Islet of Langerhans (tissue), 1 donor: ENCODE measurements around the gene CARD6.
"Not testable (repeated sequence)": the region's sequence is repeated elsewhere in the genome, so short reads cannot be mapped to it uniquely, and the experiment has no call there.

Source experiments
- FAIRE-seq: peaks from one replicate; lab custom pipeline; 2011; peaks lifted over from hg19 to GRCh38; lab: Jason Lieb, UNC

Gene CARD6

DNA sequence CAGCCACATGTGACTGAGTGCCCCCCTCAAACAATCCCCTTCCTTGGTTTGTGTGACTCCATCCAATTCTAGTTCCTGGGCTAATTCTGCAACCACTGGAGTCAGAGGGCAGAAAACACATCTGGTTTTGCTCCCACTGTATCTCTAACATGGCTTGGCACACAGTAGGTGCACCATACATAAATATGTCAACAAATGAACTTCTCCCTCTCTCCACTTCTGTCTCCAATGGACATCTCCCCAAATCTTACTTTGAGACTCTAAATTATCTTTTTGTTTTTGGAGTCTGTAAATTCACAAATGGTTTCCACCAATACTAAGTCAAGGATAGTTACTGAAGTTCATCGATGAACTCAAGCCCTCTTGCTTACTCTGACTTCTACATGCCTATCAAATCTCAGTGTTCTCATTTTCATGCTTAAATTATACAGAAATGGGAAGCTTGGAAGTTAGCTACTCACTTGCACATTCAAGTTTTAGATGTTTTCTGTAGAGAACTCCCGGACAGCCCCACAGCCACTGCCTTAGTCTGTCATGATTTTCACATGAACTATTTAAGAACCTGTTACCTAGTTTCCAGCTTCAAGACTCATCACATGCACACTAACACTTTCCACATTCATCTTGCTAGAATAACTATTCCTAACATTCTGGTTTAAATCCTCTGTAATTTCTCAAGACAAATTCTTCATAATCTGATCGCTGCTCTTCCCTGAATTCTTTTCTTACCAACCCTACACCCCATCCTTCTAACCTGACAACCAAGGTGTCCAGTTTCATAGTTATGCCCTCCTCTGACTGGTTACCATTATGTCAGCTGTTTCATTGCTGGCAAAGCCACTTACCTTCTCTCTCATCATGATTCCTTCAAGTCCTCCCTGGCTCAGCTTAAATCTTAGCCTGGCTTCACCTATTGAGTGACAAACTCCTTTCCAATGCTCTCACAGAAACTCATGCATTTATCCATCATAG, 12.2 kb upstream of the CARD6 start:
- no peak for FAIRE-seq

DNA sequence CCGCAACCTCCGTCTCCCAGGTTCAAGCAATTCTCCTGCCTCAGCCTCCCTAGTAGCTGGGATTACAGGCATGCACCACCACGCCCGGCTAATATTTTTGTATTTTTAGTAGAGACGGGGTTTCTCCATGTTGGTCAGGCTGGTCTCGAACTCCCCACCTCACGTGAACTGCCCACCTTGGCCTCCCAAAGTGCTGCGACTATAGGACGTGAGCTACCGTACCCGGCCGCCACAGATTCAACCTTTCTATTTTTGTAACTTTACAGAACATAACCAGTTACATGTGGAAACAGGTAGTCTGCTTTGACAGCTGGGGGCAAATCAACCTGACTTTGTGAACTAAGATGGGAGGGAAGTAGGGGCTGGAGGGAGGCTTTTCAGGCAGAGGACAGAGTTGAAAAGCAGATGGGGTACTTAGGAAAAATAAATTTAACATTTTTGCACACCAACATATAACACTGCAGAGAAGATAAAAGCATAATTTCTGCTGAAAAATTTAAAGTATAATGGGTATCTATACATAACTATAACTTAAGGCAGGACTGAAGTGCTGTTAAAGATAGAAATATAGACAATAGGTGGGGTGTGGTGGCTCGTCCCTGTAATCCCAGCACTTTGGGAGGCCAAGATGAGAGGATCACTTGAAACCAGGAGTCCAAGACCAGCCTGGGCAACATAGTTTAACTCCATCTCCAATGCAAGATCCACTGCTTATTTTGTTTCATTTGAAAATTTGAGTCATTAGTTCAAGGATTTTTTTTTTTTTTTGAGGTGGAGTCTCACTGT, 11.2 kb upstream of the CARD6 start:
- no peak for FAIRE-seq

DNA sequence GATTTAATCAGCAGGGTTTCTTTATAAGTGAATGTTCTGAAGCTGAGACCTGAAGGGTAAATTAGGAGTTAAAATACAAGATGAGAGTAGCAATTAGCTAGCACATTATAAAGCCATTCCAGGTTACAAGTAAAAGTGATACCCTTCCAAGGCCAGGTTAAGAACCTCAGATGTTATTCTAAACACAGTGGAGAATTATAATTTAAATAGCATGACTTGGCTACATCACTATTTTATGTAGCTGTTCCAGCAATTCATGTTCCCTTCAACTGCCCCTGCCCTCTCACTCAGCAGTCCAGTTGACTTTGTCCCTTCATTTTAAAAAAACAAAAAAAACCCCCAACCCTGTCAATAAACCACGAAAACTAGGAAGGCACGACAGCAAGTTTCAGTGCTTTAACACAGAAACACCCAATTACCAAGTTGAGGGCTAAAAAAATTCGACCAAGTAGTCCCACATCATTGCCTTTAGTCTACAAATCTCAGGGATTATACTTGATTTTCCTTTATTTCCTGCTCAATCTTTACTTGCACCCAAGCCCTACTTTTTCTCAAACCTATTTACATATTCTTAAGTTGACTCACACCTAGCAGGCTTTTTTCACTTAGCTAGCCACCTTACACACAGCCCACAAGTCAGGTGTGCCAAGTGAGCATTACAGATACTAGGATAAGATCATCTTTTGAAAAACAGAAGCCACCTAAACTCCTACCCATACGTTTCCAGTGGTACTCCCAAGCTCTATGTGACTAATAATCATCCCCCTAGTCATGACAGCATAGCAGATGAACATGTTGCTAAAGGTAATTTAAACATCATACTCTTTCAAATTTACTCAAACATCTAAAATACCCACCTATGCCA, 9.6 kb upstream of the CARD6 start:
- no peak for FAIRE-seq

DNA sequence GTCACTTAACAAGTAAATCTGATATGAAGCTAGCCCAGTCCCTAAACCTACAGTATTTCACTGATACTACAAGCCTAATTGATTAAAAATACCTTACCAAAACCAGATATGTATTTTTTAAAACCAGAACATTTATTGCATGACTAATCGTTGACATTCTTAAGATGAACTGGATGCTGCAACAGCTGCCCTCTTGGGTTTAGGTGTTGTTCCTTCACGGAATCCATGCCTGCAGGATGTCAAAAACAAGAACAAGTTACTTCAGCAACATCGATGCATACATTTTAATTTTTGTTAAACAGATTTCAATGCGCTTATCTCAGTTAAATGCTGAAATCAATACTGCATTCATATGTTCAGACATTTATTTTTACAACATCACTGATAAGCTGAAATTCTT, 8.8 kb upstream of the CARD6 start:
- FAIRE-seq: no peak

DNA sequence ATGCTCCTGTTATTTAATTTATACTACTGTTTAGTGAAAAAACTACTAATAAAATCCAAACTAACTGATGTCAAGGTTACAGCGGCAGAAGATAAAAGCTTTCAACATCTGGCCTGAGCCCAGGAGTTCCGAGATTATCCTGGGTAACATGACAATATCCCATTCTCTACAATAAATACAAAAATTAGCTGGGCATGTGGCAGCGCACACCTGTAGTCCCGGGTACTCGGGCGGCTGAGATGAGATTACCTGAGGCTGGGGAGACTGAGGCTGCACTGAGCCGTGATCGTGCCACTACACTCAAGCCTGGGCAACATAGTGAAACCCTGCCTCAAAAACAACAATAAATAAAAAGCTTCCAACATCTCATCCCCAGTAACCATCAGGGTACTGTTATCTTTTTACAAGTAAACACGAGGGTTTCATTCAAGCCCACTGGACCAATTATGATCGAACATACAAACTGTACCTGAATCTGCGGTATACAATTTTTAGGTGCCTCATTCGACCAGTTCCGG, 7.4 kb upstream of the CARD6 start:
- FAIRE-seq: no peak

DNA sequence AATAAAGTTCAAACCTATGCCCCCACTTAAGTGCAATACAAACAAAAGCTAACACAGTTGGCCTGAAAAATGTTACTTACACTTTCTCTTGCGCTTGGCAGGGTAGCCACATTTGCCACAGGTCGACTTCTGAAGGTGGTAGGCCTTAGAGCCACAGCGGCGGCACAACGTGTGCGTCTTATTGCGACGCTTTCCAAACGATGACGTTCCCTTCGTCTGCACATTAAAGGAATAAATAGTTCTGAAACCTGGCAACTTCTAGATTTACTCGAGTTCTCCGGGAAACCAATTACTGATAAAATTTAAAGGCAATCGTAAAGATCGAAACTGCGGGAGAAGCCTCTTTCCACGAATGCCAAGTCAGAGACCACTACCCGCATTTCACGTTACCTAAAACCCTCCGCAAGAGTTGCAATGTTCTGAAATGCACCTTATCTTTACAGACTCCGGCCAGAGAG, 6.7 kb upstream of the CARD6 start:
- FAIRE-seq: no peak

DNA sequence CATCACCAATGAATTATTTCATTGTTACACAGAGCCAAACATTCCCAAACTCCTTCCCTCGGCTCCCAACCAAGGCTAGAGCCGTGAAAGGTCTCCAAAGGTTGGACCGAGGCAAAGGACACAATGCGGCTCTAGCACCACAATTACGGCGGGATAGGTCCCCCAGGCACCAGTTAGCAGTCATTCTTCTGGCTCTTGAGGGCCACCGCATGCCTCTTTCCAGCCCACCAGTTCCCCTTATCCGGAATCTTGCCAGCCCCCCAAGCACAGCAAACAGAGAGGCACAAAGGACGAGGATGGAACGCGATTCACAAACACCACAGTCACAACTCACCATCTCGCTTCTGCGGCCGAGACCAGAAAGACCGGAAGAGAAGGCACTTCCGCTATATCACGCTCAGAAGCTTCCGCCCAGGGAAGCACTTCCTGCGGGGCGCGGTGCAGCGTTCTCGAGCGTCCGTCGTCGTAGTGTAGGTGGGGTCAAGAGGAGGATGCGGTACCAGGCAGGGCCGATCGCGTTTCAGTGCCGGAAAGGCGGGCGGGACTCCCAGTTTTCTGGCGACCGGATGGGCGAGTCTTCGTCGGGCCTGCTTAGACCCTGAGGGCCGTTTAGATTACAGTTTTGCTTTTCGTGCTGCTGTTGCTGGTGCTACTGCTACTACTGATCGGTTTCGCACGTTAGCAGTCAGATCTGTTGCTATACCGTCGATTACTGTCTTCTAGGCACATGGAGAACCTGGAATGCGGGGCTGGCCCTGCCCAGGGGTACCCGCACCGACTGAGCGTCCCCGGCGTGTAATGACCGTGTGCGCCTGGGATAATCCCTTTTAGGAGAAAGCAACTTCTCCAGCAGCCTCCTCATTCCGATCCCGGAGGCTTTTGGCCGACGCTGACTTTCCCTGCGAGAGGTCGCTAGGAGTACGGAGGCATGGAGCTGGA, 6.0 kb upstream of the CARD6 start, which contains the start of gene RPL37:
RPL37 (minus strand) TSS at position 374 of the 939 bp plus-strand sequence; CDS start at position 337, 37 bp downstream.
- FAIRE-seq: no peak

DNA sequence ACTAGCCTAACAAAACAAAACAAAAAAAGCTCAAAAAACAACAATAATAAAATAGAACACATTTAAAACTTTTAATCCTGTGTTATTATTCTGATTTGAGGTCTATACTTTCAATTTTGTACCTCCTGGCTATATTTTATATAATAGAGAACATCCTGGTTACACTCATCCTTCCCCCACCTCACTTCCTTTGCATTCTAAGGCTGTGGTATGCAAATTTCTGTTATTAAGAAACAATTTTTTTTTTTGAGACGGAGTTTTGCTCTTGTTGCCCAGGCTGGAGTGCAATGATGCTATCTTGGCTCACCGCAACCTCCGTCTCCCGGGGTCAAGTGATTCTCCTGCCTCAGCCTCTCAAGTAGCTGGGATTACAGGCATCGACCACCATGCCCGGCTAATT, 3.1 kb upstream of the CARD6 start:
- FAIRE-seq: no peak

DNA sequence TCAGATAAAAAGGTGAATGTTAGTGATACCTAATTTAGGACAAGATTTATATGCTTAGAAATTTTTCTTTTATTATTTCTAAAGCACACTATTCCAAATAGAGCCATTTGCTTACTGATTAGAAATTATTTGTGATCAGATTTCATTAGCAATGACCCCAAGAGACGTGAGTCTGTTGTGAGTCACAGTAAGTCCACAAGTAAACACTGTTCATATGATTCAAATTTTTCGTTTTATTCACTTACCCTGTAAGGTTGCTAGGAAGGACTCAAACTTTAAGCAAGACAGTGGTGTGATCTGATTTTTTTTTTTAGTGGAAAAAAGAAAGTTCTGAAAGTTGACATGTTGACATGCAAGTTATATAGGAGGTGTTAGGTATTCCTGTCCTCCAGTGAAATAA, 1.2 kb downstream of the CARD6 start:
- no peak for FAIRE-seq

DNA sequence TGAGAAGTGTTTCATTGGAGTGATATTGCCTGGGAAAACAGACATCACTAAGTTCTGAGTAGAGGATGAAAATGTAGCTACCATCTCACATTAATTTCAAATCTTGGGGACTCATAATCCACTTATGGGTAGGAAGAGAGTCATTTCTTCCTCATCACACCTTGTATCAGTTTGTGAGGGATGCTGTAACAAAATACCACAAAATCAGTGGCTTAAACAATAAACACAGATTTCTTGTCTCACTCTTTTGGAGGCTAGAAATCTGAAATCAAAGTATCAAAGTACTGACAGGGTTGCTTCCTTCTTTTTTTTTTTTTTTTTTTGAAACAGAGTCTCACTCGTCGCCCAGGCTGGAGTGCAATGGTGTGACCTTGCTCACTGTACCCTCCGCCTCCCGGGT, 3.4 kb downstream of the CARD6 start:
- FAIRE-seq: no peak

DNA sequence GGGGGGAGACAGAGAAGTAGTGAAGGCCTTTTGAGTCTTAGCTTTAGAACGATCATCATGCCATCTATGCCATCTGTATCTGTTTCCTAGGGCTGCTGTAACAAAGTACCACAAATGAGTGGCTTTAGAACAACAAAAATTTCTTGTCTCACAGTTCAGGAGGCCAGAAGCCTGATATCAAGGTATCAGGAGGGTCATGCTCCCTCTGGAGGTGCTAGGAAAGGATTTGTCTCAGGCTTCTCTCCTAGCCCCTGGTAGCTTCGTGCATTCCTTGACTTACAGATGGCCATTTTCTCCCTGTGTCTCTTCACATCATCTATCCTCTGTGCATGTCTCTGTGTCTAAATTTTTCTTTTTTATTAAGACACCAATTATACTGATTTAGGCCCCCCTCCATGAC, 5.2 kb downstream of the CARD6 start:
- no peak for FAIRE-seq

DNA sequence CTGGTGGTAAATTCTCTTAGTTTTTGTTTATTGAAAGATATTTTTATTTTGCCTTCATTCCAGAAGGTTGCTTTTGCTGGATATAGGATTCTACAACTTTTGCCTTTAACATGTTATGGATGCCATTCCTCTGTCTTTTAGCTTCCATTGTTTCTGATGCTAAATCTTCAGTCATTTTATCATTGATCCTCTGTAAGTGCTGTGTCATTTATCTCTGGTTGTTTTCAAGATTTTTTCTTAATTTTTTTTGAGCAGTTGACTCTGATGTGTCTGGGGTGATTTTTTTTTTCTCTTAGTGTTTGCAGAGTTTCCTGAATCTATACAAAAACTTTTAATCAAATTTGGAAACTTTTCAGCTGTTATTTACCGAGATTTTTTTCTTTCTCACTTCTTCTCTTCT, 6.4 kb downstream of the CARD6 start:
- FAIRE-seq: no peak

DNA sequence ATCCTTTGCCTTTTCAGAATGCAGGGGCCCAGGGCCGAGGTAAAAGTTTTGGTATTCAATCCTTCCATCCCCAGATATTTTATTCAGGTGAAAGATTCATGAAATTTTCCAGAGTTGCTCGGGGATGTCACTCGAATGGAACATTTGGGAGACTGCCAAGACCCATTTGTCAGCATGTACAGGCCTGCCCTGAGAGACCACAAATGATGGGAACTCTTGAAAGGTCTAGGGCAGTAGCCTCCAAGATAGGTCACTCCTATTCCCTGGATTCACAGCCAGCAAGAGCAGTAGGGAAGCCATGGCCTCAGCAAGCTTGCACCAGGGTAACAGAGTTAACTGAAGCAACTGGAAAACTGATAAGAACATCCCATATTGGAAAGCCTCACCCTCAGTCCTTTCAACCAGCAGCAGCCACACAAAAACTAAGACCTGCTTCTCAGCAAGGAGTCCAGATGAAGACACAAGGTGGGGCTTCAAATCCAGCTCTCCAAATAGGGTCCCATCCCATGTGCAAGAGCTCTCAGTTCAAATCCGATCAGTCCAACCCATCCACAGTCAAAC, 12.5 kb downstream of the CARD6 start:
- FAIRE-seq: no peak

DNA sequence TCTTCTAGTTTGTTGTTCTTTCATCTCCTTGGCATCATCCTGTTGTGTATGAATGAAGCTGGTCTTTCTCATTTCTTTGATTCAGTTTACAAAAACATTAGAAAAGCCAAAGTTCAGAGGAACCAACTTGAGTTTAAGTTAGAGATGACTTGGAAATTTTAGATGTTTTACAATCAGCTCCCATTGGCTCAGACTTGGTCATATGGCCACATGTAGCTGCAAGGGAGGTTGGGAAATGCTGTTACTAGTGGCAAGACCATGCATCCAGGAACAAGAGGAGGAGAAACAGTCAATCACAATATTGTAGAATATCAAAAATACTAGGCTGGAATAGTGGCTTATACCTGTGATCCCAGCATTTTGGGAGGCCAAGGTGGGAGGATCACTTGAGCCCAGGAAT, 19.5 kb downstream of the CARD6 start:
- no peak for FAIRE-seq

DNA sequence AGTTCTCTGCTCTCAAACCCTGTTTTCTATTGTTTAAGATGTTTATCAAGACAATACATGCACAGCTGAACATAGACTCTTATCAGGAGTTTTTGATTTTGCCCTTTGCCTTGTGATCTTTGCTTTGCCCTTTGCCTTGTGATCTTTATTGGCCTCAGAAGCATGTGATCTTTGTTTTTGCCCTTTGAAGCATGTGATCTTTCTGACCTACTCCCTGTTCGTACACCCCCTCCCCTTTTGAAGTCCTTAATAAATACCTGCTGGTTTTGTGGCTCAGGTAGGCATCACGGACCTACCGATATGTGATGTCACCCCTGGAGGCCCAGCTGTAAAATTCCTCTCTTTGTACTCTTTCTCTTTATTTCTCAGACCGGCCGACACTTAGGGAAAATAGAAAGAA, 23.8 kb downstream of the CARD6 start:
- FAIRE-seq: not testable (repeated sequence)

DNA sequence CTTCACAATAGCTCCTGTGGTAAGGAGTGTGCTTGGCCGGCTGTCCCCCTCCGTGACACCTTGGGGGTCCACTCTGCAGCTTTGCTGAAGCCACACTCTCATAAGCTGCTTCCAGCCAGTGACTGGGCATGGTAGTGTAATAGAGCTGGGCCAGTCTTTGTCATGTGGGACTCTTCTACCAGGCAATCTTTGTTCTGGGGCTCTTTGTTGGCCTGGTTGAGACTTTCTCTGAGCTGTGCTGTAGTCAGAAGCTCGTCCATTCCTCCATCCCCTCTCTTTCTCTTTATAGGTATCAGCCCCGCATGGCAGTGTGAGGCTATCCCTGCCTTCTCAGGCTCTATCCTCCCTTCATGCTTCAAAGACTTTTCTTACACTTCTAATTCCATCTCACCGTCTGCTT, 25.7 kb downstream of the CARD6 start:
- no peak for FAIRE-seq

DNA sequence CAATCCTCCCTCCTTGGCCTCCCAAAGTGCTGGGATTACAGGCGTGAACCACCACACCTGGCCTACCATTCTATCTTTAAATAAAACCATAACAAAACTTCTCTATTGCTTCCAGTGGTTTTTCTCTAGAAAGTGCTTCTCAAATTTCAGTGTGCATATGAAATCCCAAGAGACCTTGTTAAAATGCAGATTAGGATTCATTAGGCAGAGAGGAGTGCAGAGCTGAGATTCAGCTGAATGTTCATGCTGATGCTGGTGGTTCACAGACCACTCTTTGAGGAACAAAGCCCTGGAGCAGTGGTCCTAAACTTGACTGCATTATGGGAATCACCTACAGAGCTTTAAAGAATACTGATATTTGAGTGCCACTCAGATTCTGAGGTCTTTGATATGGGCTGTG, 28.2 kb downstream of the CARD6 start:
- FAIRE-seq: no peak

DNA sequence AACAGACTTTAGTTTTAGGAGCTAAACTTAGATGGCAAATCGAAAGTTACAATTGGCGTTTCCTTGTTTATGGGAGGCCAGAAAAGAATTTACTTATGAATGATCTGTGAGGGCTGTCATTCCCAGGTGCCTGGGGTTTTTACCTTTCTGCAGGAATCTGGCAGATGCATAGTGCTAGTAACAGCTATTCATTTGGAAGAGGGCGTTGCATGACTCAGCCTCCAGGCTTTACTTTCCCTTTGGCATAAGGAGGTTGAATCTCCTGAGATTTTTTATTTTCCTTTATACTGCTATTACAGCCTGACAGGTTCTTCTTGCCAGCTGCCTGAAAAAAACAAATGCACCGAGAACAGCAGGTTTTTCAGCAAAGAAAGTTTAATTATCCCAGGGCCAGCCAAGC, 30.0 kb downstream of the CARD6 start:
- no peak for FAIRE-seq

DNA sequence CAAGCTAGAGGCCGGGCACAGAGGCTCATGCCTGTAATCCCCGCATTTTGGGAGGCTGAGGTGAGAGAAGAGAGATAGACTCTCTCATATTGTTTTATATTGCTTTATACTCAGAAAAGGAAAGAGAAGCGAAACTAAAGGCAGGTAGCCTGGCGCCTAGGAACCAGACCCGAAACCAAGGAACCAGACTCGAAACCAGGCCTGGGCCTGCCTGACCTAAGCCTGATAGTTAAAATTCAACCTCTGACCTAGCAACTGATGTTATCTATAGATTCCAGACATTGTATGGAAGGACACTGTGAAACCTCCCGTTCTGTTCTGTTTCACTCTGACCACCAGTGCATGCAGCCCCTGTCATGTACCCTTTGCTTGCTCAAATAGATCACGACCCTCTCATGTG, 31.1 kb downstream of the CARD6 start:
- FAIRE-seq: not testable (repeated sequence)

DNA sequence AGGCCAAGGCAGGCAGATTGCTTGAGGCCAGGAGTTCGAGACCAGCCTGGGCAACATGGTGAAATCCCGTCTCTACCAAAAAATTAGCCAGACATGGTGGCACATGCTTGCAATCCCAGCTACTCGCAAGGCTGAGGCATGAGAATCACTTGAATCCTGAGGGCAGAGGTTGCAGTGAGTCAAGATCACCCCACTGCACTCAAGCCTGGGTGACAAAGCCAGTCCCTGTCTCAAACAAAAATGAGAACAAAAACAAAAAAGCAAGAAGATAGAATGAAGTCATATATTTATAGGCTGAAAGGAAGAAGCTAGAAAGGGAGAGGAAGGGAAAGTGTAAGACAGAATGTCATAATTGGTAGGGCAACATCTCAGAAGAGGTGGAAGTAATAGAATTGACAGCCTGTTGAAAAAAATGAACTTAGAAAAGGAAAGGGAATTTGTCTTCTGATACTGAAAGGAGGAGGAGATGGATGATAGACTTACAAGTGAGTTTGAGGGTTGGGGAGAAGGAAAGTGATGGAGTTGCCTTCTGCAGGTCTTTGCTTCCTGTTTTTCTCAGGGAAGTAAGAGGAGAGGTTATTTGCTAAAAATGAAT, 32.2 kb downstream of the CARD6 start:
- FAIRE-seq: no peak
